Neural crest cell (in vitro differentiated cells): ENCODE data around the gene CCDC200. TPM values are rescaled to one million over a fixed set of nuclear protein-coding genes. Genes with fewer than 3 reads are reported as not detected.
A peak's percentile ranks its signal among the peaks of the same experiment; 100 is the strongest.
"Not testable (repeated sequence)": the region's sequence is repeated elsewhere in the genome, so short reads cannot be mapped to it uniquely, and the experiment has no call there.

Source experiments
- DNase-seq: peaks from one replicate; pipeline ENCODE4 v3.0.0; 2021; ENCODE audit warnings: low read depth, mixed read lengths, low spot score
- H3K27ac Mint-ChIP-seq: one replicate; pipeline ENCODE4 v1.8.0; 2021; ENCODE audit warnings: mild to moderate bottlenecking, mixed read lengths; ENCODE audit not compliant: unreplicated experiment
- H3K27me3 Mint-ChIP-seq: 2 replicates; pipeline ENCODE4 v1.8.0; 2021; ENCODE audit warnings: low read depth, mild to moderate bottlenecking, mixed read lengths
- H3K36me3 Mint-ChIP-seq: 2 replicates; pipeline ENCODE4 v1.8.0; 2021; ENCODE audit warnings: low read depth, mild to moderate bottlenecking, mixed read lengths
- H3K4me1 Mint-ChIP-seq: 2 replicates; pipeline ENCODE4 v1.8.0; 2021; ENCODE audit warnings: mixed read lengths
- H3K4me3 Mint-ChIP-seq: one replicate; pipeline ENCODE4 v1.8.0; 2021; ENCODE audit warnings: mild to moderate bottlenecking, mixed read lengths
- H3K9me3 Mint-ChIP-seq: 2 replicates; pipeline ENCODE4 v1.8.0; 2021; ENCODE audit warnings: mixed read lengths
- long read RNA-seq: library from polyadenylated mRNA; unstranded; transcript quantifications from one replicate; pipeline ENCODE4 v2.0.0, GENCODE V29; 2020
- total RNA-seq: library from RNA; stranded (reverse); gene quantifications from 2 replicates; pipeline ENCODE4 v1.2.1, GENCODE V29; 2021

CCDC200 gene
- total RNA-seq = not detected in 2 replicates
- long read RNA-seq, partial matches to known transcripts = 0 of 2 reads
- long read RNA-seq, other reads (novel, unspliced or antisense) = 2 of 2 reads

- H3K27ac Mint-ChIP-seq, H3K4me1 Mint-ChIP-seq, H3K36me3 Mint-ChIP-seq, H3K4me3 Mint-ChIP-seq, H3K9me3 Mint-ChIP-seq, H3K27me3 Mint-ChIP-seq, DNase-seq: not testable (repeated sequence)
Observed at GRCh38 chr17:43228020-43228782, at the start of gene CCDC200. Gene CCDC200, minus strand, starts transcription at chr17:43228623. Its CDS starts 69 bp downstream, at chr17:43228554.

- not testable (repeated sequence) for H3K27me3 Mint-ChIP-seq, H3K36me3 Mint-ChIP-seq
Observed at GRCh38 chr17:43272914-43273313, 44.5 kb upstream of the CCDC200 start.

GRCh38 chr17:43272483-43272882 is 44.1 kb upstream of the CCDC200 start:
- H3K9me3 Mint-ChIP-seq, H3K4me1 Mint-ChIP-seq, H3K27me3 Mint-ChIP-seq, H3K36me3 Mint-ChIP-seq, H3K27ac Mint-ChIP-seq: not testable (repeated sequence)
- DNase-seq = peak; percentile 3
- H3K4me3 Mint-ChIP-seq = peak overlapping the region; percentile 41

More at GRCh38 chr17:43272914-43273313, 44.5 kb upstream of the CCDC200 start:
- DNase-seq, H3K4me3 Mint-ChIP-seq, H3K9me3 Mint-ChIP-seq, H3K27ac Mint-ChIP-seq, H3K4me1 Mint-ChIP-seq: not testable (repeated sequence)

- not testable (repeated sequence) for H3K27ac Mint-ChIP-seq, H3K36me3 Mint-ChIP-seq, H3K4me3 Mint-ChIP-seq, DNase-seq, H3K27me3 Mint-ChIP-seq, H3K4me1 Mint-ChIP-seq, H3K9me3 Mint-ChIP-seq
Observed at GRCh38 chr17:43270552-43271504, 42.4 kb upstream of the CCDC200 start.

- DNase-seq, H3K27ac Mint-ChIP-seq, H3K9me3 Mint-ChIP-seq, H3K4me1 Mint-ChIP-seq, H3K4me3 Mint-ChIP-seq, H3K36me3 Mint-ChIP-seq, H3K27me3 Mint-ChIP-seq: not testable (repeated sequence)
Observed at GRCh38 chr17:43246456-43246855, 18.0 kb upstream of the CCDC200 start.

- not testable (repeated sequence) for H3K27me3 Mint-ChIP-seq, H3K27ac Mint-ChIP-seq, H3K4me1 Mint-ChIP-seq, H3K4me3 Mint-ChIP-seq, H3K36me3 Mint-ChIP-seq, DNase-seq, H3K9me3 Mint-ChIP-seq
Observed at GRCh38 chr17:43240596-43241352, 12.4 kb upstream of the CCDC200 start.

- not testable (repeated sequence) for H3K27me3 Mint-ChIP-seq, H3K4me3 Mint-ChIP-seq, DNase-seq, H3K9me3 Mint-ChIP-seq, H3K36me3 Mint-ChIP-seq, H3K27ac Mint-ChIP-seq, H3K4me1 Mint-ChIP-seq
Observed at GRCh38 chr17:43239597-43239996, 11.2 kb upstream of the CCDC200 start.

GRCh38 chr17:43233877-43234276 is 5.5 kb upstream of the CCDC200 start, which contains the start of gene RNU2-1:
Gene RNU2-1, minus strand, starts transcription at chr17:43233977.
- not testable (repeated sequence) for H3K4me3 Mint-ChIP-seq, H3K36me3 Mint-ChIP-seq, H3K27ac Mint-ChIP-seq

GRCh38 chr17:43233263-43233662 is 4.8 kb upstream of the CCDC200 start:
- not testable (repeated sequence) for H3K27ac Mint-ChIP-seq, H3K27me3 Mint-ChIP-seq, H3K4me3 Mint-ChIP-seq, DNase-seq, H3K9me3 Mint-ChIP-seq, H3K36me3 Mint-ChIP-seq, H3K4me1 Mint-ChIP-seq

More at GRCh38 chr17:43233877-43234276, 5.5 kb upstream of the CCDC200 start, which contains the start of gene RNU2-1:
- not testable (repeated sequence) for H3K27me3 Mint-ChIP-seq, H3K9me3 Mint-ChIP-seq, H3K4me1 Mint-ChIP-seq, DNase-seq

- H3K27ac Mint-ChIP-seq, H3K9me3 Mint-ChIP-seq, H3K27me3 Mint-ChIP-seq, H3K4me1 Mint-ChIP-seq, H3K36me3 Mint-ChIP-seq: not testable (repeated sequence)
- DNase-seq = peak; percentile 58
- peak overlapping the region; percentile 68 for H3K4me3 Mint-ChIP-seq
Observed at GRCh38 chr17:43232021-43232699, 3.7 kb upstream of the CCDC200 start.

- H3K9me3 Mint-ChIP-seq, H3K4me3 Mint-ChIP-seq, H3K27ac Mint-ChIP-seq, H3K36me3 Mint-ChIP-seq, H3K27me3 Mint-ChIP-seq, DNase-seq, H3K4me1 Mint-ChIP-seq: not testable (repeated sequence)
Observed at GRCh38 chr17:43231205-43232020, 3.0 kb upstream of the CCDC200 start.
